ENCODE measurements around the gene SARDH.

The SARDH gene

DNA sequence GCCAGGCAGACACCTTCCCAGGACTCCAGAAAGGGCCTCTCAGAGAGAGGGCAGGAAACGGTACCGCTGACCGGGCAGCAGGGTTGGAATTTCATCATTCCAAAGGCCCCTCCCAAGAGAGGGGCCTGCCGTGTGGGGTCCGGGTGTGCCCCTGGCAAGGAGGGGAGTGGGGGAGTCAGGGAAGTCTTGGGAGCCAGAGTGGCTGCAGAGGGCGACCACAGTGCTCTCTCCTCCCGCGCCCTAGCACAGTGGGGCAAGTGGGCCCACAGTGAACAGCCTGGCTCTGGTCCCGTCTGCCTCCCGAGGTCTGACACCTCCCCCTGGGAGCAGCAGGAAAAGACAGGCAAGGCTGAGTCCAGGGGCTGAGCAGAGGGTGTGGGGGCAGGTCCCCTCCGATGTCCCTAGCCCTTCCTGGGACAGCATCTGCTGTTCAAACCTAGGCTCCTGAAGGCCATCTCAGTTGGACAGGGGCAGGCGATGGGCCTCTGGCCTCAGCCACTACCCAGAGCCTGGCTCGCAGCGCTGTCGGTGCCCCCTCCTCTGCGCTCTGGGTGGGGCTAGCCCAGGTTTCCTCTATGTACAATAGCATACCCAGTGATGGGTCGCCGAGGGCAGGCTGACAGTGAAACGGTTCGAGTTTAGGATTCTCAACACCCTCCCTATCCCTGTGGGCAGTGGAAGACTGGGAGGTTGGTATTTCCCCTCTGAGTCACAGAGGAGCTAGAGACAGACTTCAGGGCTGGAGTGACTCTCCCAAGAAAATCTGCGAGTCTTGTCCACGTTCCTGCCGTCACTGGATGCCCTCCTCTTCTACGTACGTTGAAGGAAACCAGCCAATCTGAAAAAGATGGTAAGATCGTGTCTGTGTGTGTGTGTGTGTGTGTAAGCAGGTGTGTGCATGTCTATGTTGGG lies 25.4 kb upstream of the SARDH start:
- Histone ChIP-seq H3K4me3 (ENCODE audit: low read depth in 1 of 2, low read length in 2 of 2) (no peak overlapping the region), H3K4me1 (ENCODE audit: control insufficient read depth in 1 of 2, insufficient read depth in 2 of 2, low read length in 2 of 2) (no peaks in the 10 kb centered on the region), H3K27me3 (ENCODE audit: low read depth, low read length) (no peaks in the 10 kb centered on the region), H3K27ac (ENCODE audit: low read length) (no peak overlapping the region), H3K9me3 (ENCODE audit: control insufficient read depth in 1 of 2, low read length in 2 of 2) (peaks cover 10 to 12% of the 10 kb centered on the region in 2 donors), H3K36me3 (ENCODE audit: control insufficient read depth in 1 of 2, insufficient read depth in 2 of 2, low read length in 2 of 2) (peaks cover 19 to 37% of the 10 kb centered on the region in 2 donors)

GRCh38 chr9:133762488-133763271 lies 24.5 kb upstream of the SARDH start:
- Histone ChIP-seq H3K36me3 (ENCODE audit: control insufficient read depth in 1 of 2, insufficient read depth in 2 of 2, low read length in 2 of 2) (peaks cover 10 to 28% of the 10 kb centered on the region in 2 donors), H3K27me3 (ENCODE audit: low read depth, low read length) (no peaks in the 10 kb centered on the region), H3K27ac (ENCODE audit: low read length) (no peak overlapping the region), H3K4me3 (ENCODE audit: low read depth in 1 of 2, low read length in 2 of 2) (no peak overlapping the region), H3K9me3 (ENCODE audit: control insufficient read depth in 1 of 2, low read length in 2 of 2) (peaks cover 8 to 10% of the 10 kb centered on the region in 2 donors), H3K4me1 (ENCODE audit: control insufficient read depth in 1 of 2, insufficient read depth in 2 of 2, low read length in 2 of 2) (no peaks in the 10 kb centered on the region)

DNA sequence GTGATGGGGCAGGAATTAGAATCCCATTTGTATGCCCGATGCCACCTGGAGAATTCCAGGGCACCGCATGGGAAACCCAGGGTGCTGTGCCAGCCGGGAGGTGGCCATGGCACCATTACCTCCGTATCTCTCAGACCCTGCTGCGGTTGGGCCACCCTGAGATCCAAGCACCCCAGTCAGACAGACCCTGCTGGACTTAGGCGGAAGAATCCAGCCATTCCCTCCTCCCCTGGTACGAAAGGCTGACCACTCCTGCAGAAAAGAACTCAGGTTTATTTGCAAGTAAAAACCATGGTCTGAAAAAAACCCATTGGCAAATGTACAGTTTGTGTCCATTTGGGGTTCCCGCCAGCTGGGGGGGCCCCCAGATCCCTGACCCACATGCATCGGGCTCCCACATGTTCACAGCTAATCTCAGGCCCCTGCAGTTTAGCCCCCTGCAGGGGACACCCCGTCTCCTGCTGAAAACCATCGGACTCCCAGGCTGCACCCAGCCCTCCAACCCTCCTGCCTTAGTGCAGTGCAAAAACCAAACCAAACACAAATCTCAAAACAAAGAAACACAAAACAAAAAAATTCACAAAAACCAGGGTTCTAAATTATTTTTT lies 23.6 kb upstream of the SARDH start:
- peaks cover 0 to under 1% of the 10 kb centered on the region in 2 donors for H3K9me3 ChIP-seq (ENCODE audit: control insufficient read depth in 1 of 2, low read length in 2 of 2)
- H3K4me1 ChIP-seq (ENCODE audit: control insufficient read depth in 1 of 2, insufficient read depth in 2 of 2, low read length in 2 of 2) = no peaks in the 10 kb centered on the region
- H3K36me3 ChIP-seq (ENCODE audit: control insufficient read depth in 1 of 2, insufficient read depth in 2 of 2, low read length in 2 of 2) = peaks cover 7 to 20% of the 10 kb centered on the region in 2 donors
- no peak overlapping the region for H3K4me3 ChIP-seq (ENCODE audit: low read depth in 1 of 2, low read length in 2 of 2)
- no peak overlapping the region for H3K27ac ChIP-seq (ENCODE audit: low read length)
- H3K27me3 ChIP-seq (ENCODE audit: low read depth, low read length) = no peaks in the 10 kb centered on the region

DNA sequence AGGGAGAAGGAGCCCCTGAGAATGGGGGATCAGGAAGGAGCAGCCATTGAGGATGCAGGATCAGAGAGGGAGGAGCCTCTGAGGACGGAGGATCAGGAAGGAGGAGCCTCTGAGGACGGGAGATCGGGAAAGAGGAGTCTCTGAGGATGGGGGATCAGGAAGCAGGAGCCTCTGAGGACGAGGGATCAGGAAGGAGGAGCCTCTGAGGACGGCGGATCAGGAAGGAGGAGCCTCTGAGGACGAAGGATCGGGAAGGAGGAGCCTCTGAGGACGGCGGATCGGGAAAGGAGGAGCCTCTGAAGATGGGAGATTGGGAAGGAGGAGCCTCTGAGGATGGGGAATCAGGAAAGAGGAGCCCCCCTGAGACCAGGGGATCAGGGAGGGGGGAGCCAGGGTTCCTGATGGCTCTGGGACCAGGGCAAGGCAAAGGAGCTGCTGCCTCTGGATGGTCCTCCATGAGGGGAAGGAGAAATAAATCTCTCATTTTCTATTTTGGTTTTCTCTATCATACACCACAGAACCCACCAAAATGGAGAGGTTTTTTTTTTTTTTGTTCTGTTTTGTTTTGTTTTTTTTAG lies 22.6 kb upstream of the SARDH start:
- no peak overlapping the region for H3K27ac ChIP-seq (ENCODE audit: low read length)
- peaks cover 7 to 16% of the 10 kb centered on the region in 2 donors for H3K36me3 ChIP-seq (ENCODE audit: control insufficient read depth in 1 of 2, insufficient read depth in 2 of 2, low read length in 2 of 2)
- no peaks in the 10 kb centered on the region for H3K9me3 ChIP-seq (ENCODE audit: control insufficient read depth in 1 of 2, low read length in 2 of 2)
- H3K4me3 ChIP-seq (ENCODE audit: low read depth in 1 of 2, low read length in 2 of 2) = no peak overlapping the region
- no peaks in the 10 kb centered on the region for H3K27me3 ChIP-seq (ENCODE audit: low read depth, low read length)
- H3K4me1 ChIP-seq (ENCODE audit: control insufficient read depth in 1 of 2, insufficient read depth in 2 of 2, low read length in 2 of 2) = no peaks in the 10 kb centered on the region

GRCh38 chr9:133759946-133760345 lies 21.8 kb upstream of the SARDH start:
- Histone ChIP-seq H3K36me3 (ENCODE audit: control insufficient read depth in 1 of 2, insufficient read depth in 2 of 2, low read length in 2 of 2) (peaks cover 7 to 14% of the 10 kb centered on the region in 2 donors), H3K27me3 (ENCODE audit: low read depth, low read length) (no peaks in the 10 kb centered on the region), H3K9me3 (ENCODE audit: control insufficient read depth in 1 of 2, low read length in 2 of 2) (no peaks in the 10 kb centered on the region), H3K4me1 (ENCODE audit: control insufficient read depth in 1 of 2, insufficient read depth in 2 of 2, low read length in 2 of 2) (no peaks in the 10 kb centered on the region), H3K4me3 (ENCODE audit: low read depth in 1 of 2, low read length in 2 of 2) (no peak overlapping the region), H3K27ac (ENCODE audit: low read length) (no peak overlapping the region)

DNA sequence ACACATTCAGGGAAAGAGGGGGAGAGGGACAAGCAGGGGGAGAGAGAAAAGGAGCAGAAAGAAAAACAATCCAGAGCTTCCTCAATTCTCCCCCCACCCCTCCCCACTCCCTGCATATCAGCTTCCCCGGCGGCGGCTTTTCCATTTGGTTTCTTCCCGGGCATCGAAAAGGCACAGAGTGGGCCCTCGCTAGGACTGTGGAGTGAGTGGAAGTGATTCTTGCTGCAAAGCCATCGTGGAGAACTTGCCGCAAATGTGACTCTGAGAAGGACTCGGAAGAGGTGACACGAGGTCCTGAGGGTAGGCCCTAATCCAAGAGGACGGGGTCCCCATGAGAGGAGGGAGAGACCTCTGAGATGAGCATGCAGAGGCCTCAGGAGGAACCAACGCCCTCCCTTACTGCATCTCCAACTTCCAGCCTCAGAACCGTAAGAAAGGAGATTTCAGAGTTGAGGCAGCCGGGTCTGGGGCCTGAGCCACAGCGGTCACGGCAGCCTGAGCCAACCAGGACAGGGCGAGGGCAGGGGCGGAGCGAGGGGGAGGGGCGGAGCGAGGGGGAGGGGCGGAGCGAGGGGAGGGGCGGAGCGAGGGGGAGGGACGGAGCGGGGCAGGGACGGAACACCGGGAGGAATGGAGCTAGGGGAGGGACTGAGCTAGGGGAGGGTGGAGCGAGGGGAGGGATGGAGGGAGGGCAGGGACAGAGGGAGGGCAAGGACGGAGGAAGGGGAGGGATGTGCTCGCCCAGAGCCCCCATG lies 21.2 kb upstream of the SARDH start:
- H3K36me3 ChIP-seq (ENCODE audit: control insufficient read depth in 1 of 2, insufficient read depth in 2 of 2, low read length in 2 of 2) = peaks cover 7 to 14% of the 10 kb centered on the region in 2 donors

GRCh38 chr9:133758228-133758627 lies 20.1 kb upstream of the SARDH start:
- Histone ChIP-seq H3K27me3 (ENCODE audit: low read depth, low read length) (peaks cover 1% of the 10 kb centered on the region), H3K36me3 (ENCODE audit: control insufficient read depth in 1 of 2, insufficient read depth in 2 of 2, low read length in 2 of 2) (peaks cover 0 to 4% of the 10 kb centered on the region in 2 donors), H3K9me3 (ENCODE audit: control insufficient read depth in 1 of 2, low read length in 2 of 2) (no peaks in the 10 kb centered on the region), H3K4me1 (ENCODE audit: control insufficient read depth in 1 of 2, insufficient read depth in 2 of 2, low read length in 2 of 2) (no peaks in the 10 kb centered on the region), H3K4me3 (ENCODE audit: low read depth in 1 of 2, low read length in 2 of 2) (no peak overlapping the region), H3K27ac (ENCODE audit: low read length) (no peak overlapping the region)

More for the DNA sequence above, 21.2 kb upstream of the SARDH start:
- Histone ChIP-seq H3K4me3 (ENCODE audit: low read depth in 1 of 2, low read length in 2 of 2) (no peak overlapping the region), H3K27ac (ENCODE audit: low read length) (no peak overlapping the region), H3K9me3 (ENCODE audit: control insufficient read depth in 1 of 2, low read length in 2 of 2) (no peaks in the 10 kb centered on the region), H3K27me3 (ENCODE audit: low read depth, low read length) (no peaks in the 10 kb centered on the region), H3K4me1 (ENCODE audit: control insufficient read depth in 1 of 2, insufficient read depth in 2 of 2, low read length in 2 of 2) (no peaks in the 10 kb centered on the region)

DNA sequence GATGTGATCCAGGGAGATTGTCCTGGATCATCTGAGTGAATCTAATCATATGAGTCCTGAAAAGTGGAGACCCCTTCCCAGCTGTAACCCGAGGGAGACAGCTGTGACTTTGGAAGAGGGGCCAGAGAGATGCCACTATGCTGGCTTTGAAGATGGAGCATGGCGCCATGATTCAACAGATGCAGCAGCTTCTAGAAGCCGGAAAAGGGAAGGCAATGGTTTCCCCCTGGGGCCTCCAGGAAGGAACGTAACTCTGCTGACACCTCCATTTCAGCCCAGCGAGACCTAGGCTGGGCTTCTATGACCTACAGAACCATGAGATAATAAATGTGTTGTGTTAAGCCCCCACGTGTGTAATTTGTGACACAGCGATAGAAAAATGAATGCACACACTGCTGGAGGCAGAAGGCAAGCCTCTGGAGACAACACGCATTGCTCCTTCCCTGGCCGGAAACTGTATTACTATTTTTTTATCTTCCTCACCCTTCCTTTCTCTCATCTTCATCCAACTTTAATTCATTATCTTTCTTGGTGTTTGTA lies 16.6 kb upstream of the SARDH start:
- Histone ChIP-seq H3K9me3 (ENCODE audit: control insufficient read depth in 1 of 2, low read length in 2 of 2) (no peaks in the 10 kb centered on the region), H3K4me1 (ENCODE audit: control insufficient read depth in 1 of 2, insufficient read depth in 2 of 2, low read length in 2 of 2) (no peaks in the 10 kb centered on the region), H3K4me3 (ENCODE audit: low read depth in 1 of 2, low read length in 2 of 2) (no peak overlapping the region), H3K36me3 (ENCODE audit: control insufficient read depth in 1 of 2, insufficient read depth in 2 of 2, low read length in 2 of 2) (no peaks in the 10 kb centered on the region), H3K27ac (ENCODE audit: low read length) (no peak overlapping the region), H3K27me3 (ENCODE audit: low read depth, low read length) (peaks cover 8% of the 10 kb centered on the region)

GRCh38 chr9:133754187-133754586 lies 16.0 kb upstream of the SARDH start:
- Histone ChIP-seq H3K4me1 (ENCODE audit: control insufficient read depth in 1 of 2, insufficient read depth in 2 of 2, low read length in 2 of 2) (no peaks in the 10 kb centered on the region), H3K27ac (ENCODE audit: low read length) (no peak overlapping the region), H3K4me3 (ENCODE audit: low read depth in 1 of 2, low read length in 2 of 2) (no peak overlapping the region), H3K27me3 (ENCODE audit: low read depth, low read length) (peaks cover 8% of the 10 kb centered on the region), H3K9me3 (ENCODE audit: control insufficient read depth in 1 of 2, low read length in 2 of 2) (no peaks in the 10 kb centered on the region), H3K36me3 (ENCODE audit: control insufficient read depth in 1 of 2, insufficient read depth in 2 of 2, low read length in 2 of 2) (no peaks in the 10 kb centered on the region)

GRCh38 chr9:133752739-133753446 lies 14.7 kb upstream of the SARDH start:
- H3K27ac ChIP-seq (ENCODE audit: low read length) = no peak overlapping the region
- no peaks in the 10 kb centered on the region for H3K9me3 ChIP-seq (ENCODE audit: control insufficient read depth in 1 of 2, low read length in 2 of 2)
- peaks cover 8% of the 10 kb centered on the region for H3K27me3 ChIP-seq (ENCODE audit: low read depth, low read length)
- H3K36me3 ChIP-seq (ENCODE audit: control insufficient read depth in 1 of 2, insufficient read depth in 2 of 2, low read length in 2 of 2) = no peaks in the 10 kb centered on the region
- H3K4me3 ChIP-seq (ENCODE audit: low read depth in 1 of 2, low read length in 2 of 2) = no peak overlapping the region
- no peaks in the 10 kb centered on the region for H3K4me1 ChIP-seq (ENCODE audit: control insufficient read depth in 1 of 2, insufficient read depth in 2 of 2, low read length in 2 of 2)

All from muscle layer of duodenum (tissue), 2 donors.